Retinal pigment epithelial cell (primary cell): ENCODE results near the gene ESRRA.

Experiments used
- DNase-seq: peaks from one replicate; pipeline ENCODE4 v3.0.0-alpha.2; 2010; ENCODE audit warnings: low read depth
- H3K4me3 ChIP-seq: 2 replicates; pipeline ENCODE4 v1.5.1; 2011; ENCODE audit warnings: mild to moderate bottlenecking, low read length, control low read depth, moderate library complexity
- CTCF ChIP-seq: conservative IDR thresholded peaks from 2 replicates; pipeline ENCODE4 v1.5.1; 2011; ENCODE audit warnings: low read depth, low read length, control low read depth, inconsistent platforms

ESRRA gene

GRCh38 chr11:64267207-64267945 is 37.9 kb upstream of the ESRRA start:
- TF ChIP-seq CTCF, result no peak
- H3K4me3 ChIP-seq, result no peak overlapping the region
- no peak for DNase-seq

GRCh38 chr11:64268025-64268892 is 37.1 kb upstream of the ESRRA start:
- DNase-seq, result no peak
- peak overlapping the region; percentile 64 for H3K4me3 ChIP-seq
- TF ChIP-seq CTCF, result no peak

DNA sequence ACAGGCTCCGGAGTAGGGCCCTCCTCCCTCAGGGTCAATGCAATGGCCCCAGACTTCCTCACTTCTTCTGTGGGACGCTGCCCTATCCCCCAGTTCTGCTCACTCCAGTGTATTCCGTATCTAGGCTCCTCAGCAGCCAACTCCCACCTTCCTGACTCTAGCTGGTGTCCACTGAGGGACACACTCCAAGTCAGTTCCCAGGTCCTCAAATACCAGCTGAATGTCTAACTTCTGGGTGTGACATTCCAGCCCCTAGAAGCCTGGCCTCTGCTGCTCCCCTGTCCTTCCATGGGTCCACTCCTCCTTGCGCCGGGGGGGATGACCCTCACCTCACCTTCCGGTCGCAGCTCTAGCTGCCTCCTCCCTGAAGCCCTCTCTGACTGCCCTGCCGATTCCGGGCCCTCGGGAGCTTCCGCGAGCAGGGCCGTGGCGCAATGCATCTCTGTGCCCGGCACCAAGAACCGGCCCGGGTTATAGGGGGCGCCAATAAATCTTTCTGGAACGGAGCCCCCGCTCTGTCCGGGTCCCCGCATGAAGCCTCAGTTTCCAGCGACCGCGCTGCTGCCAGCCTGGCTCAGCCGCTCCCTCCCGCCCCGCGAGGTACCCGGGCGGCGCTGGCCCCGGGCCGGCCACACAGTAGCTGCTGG is 36.3 kb upstream of the ESRRA start:
- H3K4me3 ChIP-seq, result peak overlapping the region; percentile 64
- no peak for DNase-seq
- TF ChIP-seq CTCF, result no peak

- peak; percentile 4 for TF ChIP-seq CTCF
- H3K4me3 ChIP-seq, result peak overlapping the region; percentile 76
- peak; percentile 99 for DNase-seq
These were observed 35.6 kb upstream of the ESRRA start for GRCh38 chr11:64269540-64270220.

DNA sequence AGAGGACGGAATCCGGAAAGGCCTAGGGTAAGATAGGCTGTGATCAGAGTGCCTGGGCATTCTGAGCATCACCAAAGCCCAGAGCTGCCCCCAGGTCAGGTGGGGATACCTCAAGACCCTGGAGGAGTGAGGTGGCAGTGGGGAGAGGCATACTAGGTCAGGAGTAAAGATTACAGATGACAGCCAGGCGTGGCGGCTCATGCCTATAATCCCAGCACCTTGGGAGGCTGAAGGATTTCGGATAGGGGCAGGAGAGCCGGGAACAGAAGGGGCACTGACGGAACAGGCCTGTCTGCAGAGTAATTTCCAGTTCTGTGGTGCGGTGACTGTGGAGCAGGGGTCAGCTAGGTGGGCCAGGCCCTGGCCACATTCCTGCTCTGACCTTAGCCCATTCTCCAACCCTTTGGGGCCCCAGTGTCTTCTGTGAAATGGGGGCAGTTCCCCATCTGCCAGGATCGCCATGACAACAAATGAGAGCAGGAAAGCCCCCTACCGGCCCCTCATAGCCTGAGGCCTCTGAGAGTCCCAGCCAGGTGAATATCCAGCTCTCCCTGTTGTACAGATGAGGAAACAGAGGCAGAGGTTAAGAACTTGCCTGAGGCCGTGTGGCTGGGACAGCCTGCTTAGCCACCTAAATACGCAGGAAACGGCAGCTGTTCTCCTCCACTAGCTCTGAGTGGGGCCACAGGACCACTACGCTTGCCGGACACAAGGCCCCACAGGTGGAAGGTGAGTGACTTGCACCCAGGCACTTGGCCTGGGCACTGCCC is 30.1 kb upstream of the ESRRA start:
- no peak for TF ChIP-seq CTCF
- DNase-seq, result no peak
- no peak overlapping the region for H3K4me3 ChIP-seq

GRCh38 chr11:64275841-64276240 is 29.5 kb upstream of the ESRRA start:
- H3K4me3 ChIP-seq, result no peak overlapping the region
- no peak for DNase-seq
- TF ChIP-seq CTCF, result no peak
